Measurements from ENCODE around the gene SMIM45.

DNA sequence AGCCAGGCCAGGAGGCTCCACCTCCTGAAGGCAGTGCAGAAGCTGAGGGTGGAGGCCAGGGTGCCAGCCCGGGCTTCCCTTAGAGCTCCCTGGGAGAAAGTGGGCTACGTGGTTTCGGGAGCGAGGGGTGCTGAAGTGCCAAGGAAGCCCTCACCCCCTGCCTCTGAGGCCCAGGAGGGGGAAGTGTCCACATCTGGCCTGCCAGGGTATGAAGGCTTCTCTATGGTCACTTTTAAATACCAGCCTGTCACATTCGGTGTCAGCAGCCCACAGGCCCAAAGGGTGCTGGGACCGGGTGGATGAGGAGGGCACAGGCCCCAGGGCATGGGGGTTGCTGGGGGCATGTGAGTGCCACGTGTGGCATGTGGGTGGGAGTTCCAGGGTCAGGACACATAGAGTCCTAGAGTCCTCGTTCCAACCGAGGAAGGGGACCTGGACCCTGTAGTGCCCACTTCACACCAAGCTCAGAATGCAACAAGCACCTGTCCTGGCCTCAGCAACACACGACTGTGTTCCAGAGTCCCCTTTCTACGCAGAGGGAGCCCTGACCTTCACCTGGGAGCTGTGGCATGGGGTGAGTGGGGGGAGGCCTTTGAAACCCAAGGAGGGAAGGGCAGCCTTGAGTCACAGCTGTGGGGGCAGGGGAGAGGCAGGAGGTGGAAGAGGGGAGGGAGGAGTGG lies 38.8 kb upstream of the SMIM45 start:
- TF ChIP-seq TAF1 (IDR thresholded peaks at IDR 0.05; ENCODE audit: low read depth), result no peak
- TF ChIP-seq, protein P1, sequence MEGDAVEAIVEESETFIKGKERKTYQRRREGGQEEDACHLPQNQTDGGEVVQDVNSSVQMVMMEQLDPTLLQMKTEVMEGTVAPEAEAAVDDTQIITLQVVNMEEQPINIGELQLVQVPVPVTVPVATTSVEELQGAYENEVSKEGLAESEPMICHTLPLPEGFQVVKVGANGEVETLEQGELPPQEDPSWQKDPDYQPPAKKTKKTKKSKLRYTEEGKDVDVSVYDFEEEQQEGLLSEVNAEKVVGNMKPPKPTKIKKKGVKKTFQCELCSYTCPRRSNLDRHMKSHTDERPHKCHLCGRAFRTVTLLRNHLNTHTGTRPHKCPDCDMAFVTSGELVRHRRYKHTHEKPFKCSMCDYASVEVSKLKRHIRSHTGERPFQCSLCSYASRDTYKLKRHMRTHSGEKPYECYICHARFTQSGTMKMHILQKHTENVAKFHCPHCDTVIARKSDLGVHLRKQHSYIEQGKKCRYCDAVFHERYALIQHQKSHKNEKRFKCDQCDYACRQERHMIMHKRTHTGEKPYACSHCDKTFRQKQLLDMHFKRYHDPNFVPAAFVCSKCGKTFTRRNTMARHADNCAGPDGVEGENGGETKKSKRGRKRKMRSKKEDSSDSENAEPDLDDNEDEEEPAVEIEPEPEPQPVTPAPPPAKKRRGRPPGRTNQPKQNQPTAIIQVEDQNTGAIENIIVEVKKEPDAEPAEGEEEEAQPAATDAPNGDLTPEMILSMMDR (IDR thresholded peaks at IDR 0.05; ENCODE audit: poor library complexity, severe bottlenecking), result no peak
- TF ChIP-seq POLR2AphosphoS5 (IDR thresholded peaks at IDR 0.05), result no peak
- no peak for TF ChIP-seq EP300 (conservative IDR thresholded peaks at IDR 0.05; ENCODE audit: poor library complexity, severe bottlenecking)

All from neural cell (in vitro differentiated cells).